Gastrocnemius medialis (tissue), 4 donors: ENCODE results near the gene TAF3. TPM values are rescaled to one million over a fixed set of nuclear protein-coding genes. Genes with fewer than 3 reads are reported as not detected.

ENCODE experiments used
- ATAC-seq, 2 donors: fragments of 150-250 bp; one replicate each; pipeline ENCODE4 v1.9.1; 2016
- DNase-seq, 2 donors: peaks; one replicate each; pipeline ENCODE4 v3.0.0-alpha.2; 2019
- H3K27ac ChIP-seq, 4 donors: fragments of 200-600 bp; sonication (generic); 1 replicate in 1 of 4; 2 replicates in 3 of 4; pipeline ENCODE4 v1.5.1; 2016 to 2018; ENCODE audit warnings: mild to moderate bottlenecking in 2 of 4, moderate library complexity in 1 of 4
- H3K27me3 ChIP-seq, 3 donors: fragments of 200-600 bp; sonication (generic) in 2 of 3; 1 replicate in 1 of 3; 2 replicates in 2 of 3; pipeline versions ENCODE4 v1.5.1 to v1.6.0; 2016 to 2019; ENCODE audit warnings: mild to moderate bottlenecking in 1 of 3, moderate library complexity in 1 of 3
- H3K36me3 ChIP-seq, 2 donors: fragments of 200-600 bp; sonication (generic) in 1 of 2; one replicate each; pipeline ENCODE4 v1.5.1; 2017 to 2018
- H3K4me1 ChIP-seq, 2 donors: fragments of 200-600 bp; sonication (generic) in 1 of 2; one replicate each; pipeline ENCODE4 v1.5.1; 2016 to 2017; ENCODE audit warnings: mild to moderate bottlenecking in 2 of 2
- H3K4me3 ChIP-seq, 4 donors: fragments of 200-600 bp; sonication (generic) in 3 of 4; 1 replicate in 1 of 4; 2 replicates in 3 of 4; pipeline ENCODE4 v1.5.1; 2016 to 2019; ENCODE audit warnings: mild to moderate bottlenecking in 2 of 4
- H3K9me3 ChIP-seq, 3 donors: fragments of 200-600 bp; sonication (generic) in 2 of 3; 1 replicate in 1 of 3; 2 replicates in 2 of 3; pipeline ENCODE4 v1.5.1; 2016 to 2019
- POLR2A ChIP-seq, 2 donors: fragments of 450-650 bp; IDR thresholded peaks; one replicate each; pipeline ENCODE4 v1.6.1; 2017; ENCODE audit warnings: antibody characterized with exemption in 2 of 2, mild to moderate bottlenecking in 2 of 2, moderate library complexity in 2 of 2
- in situ Hi-C, 4 donors: fragments of 200-750 bp; cut with MboI; loops; one replicate each; pipeline versions ENCODE4 v1.15.0 to v1.8.0; 2017; ENCODE audit warnings: low sequenced_read_pairs in 4 of 4
- intact Hi-C: fragments of 100-400 bp; cut with DNase I; formaldehyde crosslinking; loops from one replicate; pipeline ENCODE4 v1.15.1; 2023; ENCODE audit warnings: low total_unique reads
- total RNA-seq, 4 donors: library from RNA; depleted of rRNA; stranded (reverse); fragments of >200 nt; gene quantifications; one replicate each; pipeline versions ENCODE4 v1.1.0 to v1.2.3, GENCODE V29; 2016
- TF ChIP-seq, protein P1 (sequence below), 5 experiments: fragments of 450-650 bp in 3 of 5; fragments of 200-600 bp in 2 of 5; sonication (generic) in 2 of 5; IDR thresholded peaks in 4 of 5; conservative IDR thresholded peaks in 1 of 5; 1 replicate in 4 of 5; 2 replicates in 1 of 5; pipeline ENCODE4 v1.5.1; 2016 to 2019; ENCODE audit warnings: antibody characterized with exemption in 5 of 5, mild to moderate bottlenecking in 3 of 5, moderate library complexity in 3 of 5

TAF3 gene
- total RNA-seq, 4 donors from 2014 or later, result 5.0 to 14.8 (median 9.6) TPM

- TF ChIP-seq POLR2A (IDR thresholded peaks at IDR 0.05), result no peak
- TF ChIP-seq, protein P1, sequence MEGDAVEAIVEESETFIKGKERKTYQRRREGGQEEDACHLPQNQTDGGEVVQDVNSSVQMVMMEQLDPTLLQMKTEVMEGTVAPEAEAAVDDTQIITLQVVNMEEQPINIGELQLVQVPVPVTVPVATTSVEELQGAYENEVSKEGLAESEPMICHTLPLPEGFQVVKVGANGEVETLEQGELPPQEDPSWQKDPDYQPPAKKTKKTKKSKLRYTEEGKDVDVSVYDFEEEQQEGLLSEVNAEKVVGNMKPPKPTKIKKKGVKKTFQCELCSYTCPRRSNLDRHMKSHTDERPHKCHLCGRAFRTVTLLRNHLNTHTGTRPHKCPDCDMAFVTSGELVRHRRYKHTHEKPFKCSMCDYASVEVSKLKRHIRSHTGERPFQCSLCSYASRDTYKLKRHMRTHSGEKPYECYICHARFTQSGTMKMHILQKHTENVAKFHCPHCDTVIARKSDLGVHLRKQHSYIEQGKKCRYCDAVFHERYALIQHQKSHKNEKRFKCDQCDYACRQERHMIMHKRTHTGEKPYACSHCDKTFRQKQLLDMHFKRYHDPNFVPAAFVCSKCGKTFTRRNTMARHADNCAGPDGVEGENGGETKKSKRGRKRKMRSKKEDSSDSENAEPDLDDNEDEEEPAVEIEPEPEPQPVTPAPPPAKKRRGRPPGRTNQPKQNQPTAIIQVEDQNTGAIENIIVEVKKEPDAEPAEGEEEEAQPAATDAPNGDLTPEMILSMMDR (IDR thresholded peaks at IDR 0.05 in 4 of 5, conservative IDR thresholded peaks at IDR 0.05 in 1 of 5), result no peak
Measured at GRCh38 chr10:7889947-7890542, 71.7 kb downstream of the TAF3 start.

GRCh38 chr10:7890781-7891180, 72.5 kb downstream of the TAF3 start:
- no peak for TF ChIP-seq POLR2A (IDR thresholded peaks at IDR 0.05)
- TF ChIP-seq, protein P1 (IDR thresholded peaks at IDR 0.05 in 4 of 5, conservative IDR thresholded peaks at IDR 0.05 in 1 of 5), result no peak
- Histone ChIP-seq H3K9me3 (no peaks in the 10 kb centered on the region), H3K4me3 (no peak overlapping the region), H3K27ac (no peak overlapping the region), H3K27me3 (no peaks in the 10 kb centered on the region), H3K4me1 (no peaks in the 10 kb centered on the region), H3K36me3 (no peaks in the 10 kb centered on the region)
- in situ Hi-C loops (no loop called here), intact Hi-C loops (no loop called here)
- DNase-seq (no peak), ATAC-seq (no peak)

More at GRCh38 chr10:7889947-7890542, 71.7 kb downstream of the TAF3 start:
- ATAC-seq (no peak), DNase-seq (no peak)
- Histone ChIP-seq H3K4me1 (no peaks in the 10 kb centered on the region), H3K27me3 (no peaks in the 10 kb centered on the region), H3K4me3 (no peak overlapping the region), H3K9me3 (no peaks in the 10 kb centered on the region), H3K36me3 (no peaks in the 10 kb centered on the region), H3K27ac (no peak overlapping the region)
- in situ Hi-C loops (no loop called here), intact Hi-C loops (no loop called here)

GRCh38 chr10:7891634-7892033, 73.3 kb downstream of the TAF3 start:
- H3K36me3 ChIP-seq, result no peaks in the 10 kb centered on the region
- H3K4me1 ChIP-seq, result no peaks in the 10 kb centered on the region
- intact Hi-C loops, result no loop called here
- no peak overlapping the region for H3K4me3 ChIP-seq
- no peaks in the 10 kb centered on the region for H3K9me3 ChIP-seq
- no peak overlapping the region for H3K27ac ChIP-seq
- no peak for DNase-seq
- TF ChIP-seq, protein P1 (IDR thresholded peaks at IDR 0.05 in 4 of 5, conservative IDR thresholded peaks at IDR 0.05 in 1 of 5), result no peak
- no peak for TF ChIP-seq POLR2A (IDR thresholded peaks at IDR 0.05)
- in situ Hi-C loops, result no loop called here
- no peaks in the 10 kb centered on the region for H3K27me3 ChIP-seq
- ATAC-seq, result no peak

DNA sequence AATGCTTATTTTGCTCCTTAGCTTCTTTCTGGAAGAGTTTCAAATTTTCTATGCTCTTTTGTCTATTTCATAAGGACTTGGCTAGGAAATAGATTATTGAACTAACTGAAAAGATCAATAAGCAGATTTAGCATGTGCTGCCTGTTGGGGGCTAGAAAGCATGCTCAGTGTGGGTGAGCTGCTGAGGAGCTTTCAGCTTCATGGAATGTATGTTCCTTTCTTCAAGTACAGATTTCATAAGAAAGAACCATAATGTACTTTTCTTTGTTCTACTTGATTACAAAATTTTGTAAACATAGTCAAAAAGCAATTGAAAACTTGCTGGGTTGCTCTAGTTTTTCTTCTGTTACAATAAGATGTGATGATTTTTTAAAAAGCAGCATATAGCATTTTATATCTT, 73.8 kb downstream of the TAF3 start:
- no peaks in the 10 kb centered on the region for H3K4me1 ChIP-seq
- no peak overlapping the region for H3K27ac ChIP-seq
- no peak overlapping the region for H3K4me3 ChIP-seq
- no peaks in the 10 kb centered on the region for H3K27me3 ChIP-seq
- ATAC-seq (no peak), DNase-seq (no peak)
- in situ Hi-C loops (no loop called here), intact Hi-C loops (no loop called here)
- peaks cover 0 to 4% of the 10 kb centered on the region in 2 donors for H3K36me3 ChIP-seq
- no peaks in the 10 kb centered on the region for H3K9me3 ChIP-seq
- TF ChIP-seq, protein P1 (IDR thresholded peaks at IDR 0.05 in 4 of 5, conservative IDR thresholded peaks at IDR 0.05 in 1 of 5), result no peak
- no peak for TF ChIP-seq POLR2A (IDR thresholded peaks at IDR 0.05)

DNA sequence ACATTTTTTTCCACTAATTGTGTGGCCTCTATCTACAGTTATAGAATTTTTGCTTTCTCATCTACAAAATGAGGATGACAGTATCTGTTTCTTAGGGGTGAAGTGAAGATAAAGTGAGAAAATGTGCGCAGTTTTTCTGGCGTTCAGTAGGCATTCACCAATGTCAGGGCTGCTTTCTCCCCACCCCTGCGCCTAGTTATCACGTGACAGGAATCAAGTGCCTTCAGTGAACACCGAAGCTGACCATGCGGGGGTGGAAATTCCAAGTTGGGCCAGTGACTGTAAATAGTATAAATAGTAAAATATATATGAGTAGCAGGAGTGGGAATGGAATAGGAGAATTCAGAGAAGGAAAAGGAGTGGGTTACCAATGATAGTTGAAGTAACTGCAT, 77.4 kb downstream of the TAF3 start:
- TF ChIP-seq POLR2A (IDR thresholded peaks at IDR 0.05), result no peak
- TF ChIP-seq, protein P1 (IDR thresholded peaks at IDR 0.05 in 4 of 5, conservative IDR thresholded peaks at IDR 0.05 in 1 of 5), result no peak
- ATAC-seq (no peak), DNase-seq (no peak)
- in situ Hi-C loops (no loop called here), intact Hi-C loops (no loop called here)
- H3K4me3 ChIP-seq, result no peak overlapping the region
- no peaks in the 10 kb centered on the region for H3K27me3 ChIP-seq
- peaks cover 0 to 5% of the 10 kb centered on the region in 2 donors for H3K36me3 ChIP-seq
- H3K27ac ChIP-seq, result no peak overlapping the region
- no peaks in the 10 kb centered on the region for H3K9me3 ChIP-seq
- H3K4me1 ChIP-seq, result no peaks in the 10 kb centered on the region
